Thyroid gland (tissue), 4 donors: ENCODE results near the gene DOK6.

Source experiments
- CTCF ChIP-seq, 6 experiments: fragments of 200-600 bp in 3 of 6; fragments of 450-650 bp in 3 of 6; sonication (generic) in 3 of 6; IDR thresholded peaks; one replicate each; pipeline ENCODE4 v1.5.1; 2016 to 2019; ENCODE audit warnings: antibody characterized with exemption in 6 of 6, mild to moderate bottlenecking in 2 of 6, inconsistent platforms in 1 of 6, moderate library complexity in 1 of 6
- POLR2A ChIP-seq, 2 donors: fragments of 450-650 bp; IDR thresholded peaks; one replicate each; pipeline ENCODE4 v1.6.1; 2017; ENCODE audit warnings: antibody characterized with exemption in 2 of 2, mild to moderate bottlenecking in 2 of 2, moderate library complexity in 1 of 2

- TF ChIP-seq CTCF (IDR thresholded peaks at IDR 0.05) (no peak), POLR2A (IDR thresholded peaks at IDR 0.05) (no peak)
Observed at GRCh38 chr18:69755856-69756496, 355.3 kb downstream of the DOK6 start.
